22Rv1 (cell line): ENCODE measurements around the gene SLC16A12.

Experiments
- ZFX ChIP-seq: fragments of 450-650 bp; IDR thresholded peaks from 2 replicates; pipeline ENCODE4 v1.6.1; 2017; ENCODE audit warnings: antibody characterized with exemption, borderline replicate concordance
- TF ChIP-seq, protein P1 (sequence below): fragments of 450-650 bp; IDR thresholded peaks from 2 replicates; pipeline ENCODE4 v1.5.1; 2017; ENCODE audit warnings: mild to moderate bottlenecking

DNA sequence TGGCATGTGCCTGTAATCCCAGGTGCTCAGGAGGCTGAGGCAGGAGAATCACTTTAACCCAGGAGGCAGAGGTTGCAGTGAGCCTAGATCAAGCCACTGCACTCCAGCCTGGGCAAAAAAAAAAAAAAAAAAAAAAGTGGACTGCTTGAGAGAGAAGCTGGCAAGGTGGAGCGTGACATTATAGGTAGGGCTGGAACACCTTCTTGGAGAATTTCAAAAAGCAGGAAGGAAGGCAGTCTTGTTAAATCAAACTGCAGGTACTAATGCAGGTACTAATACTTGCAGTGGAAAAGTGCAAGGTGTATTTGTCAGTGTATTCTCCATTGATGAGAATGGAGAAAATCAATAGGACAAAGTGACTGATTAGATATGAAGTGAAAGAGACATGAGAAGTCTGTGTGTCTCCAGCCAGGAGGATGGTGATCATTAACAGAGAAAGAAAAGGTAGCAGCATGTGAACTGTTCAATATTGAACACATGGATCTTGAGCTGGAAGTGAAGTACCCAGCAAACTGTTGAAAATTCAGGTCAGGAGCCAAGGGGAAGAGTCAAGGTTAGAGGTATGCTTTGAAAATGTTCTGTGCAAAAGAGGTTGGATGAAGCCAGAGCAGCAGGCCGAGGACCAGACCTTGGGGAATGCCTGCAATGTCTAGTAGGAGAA, 12.6 kb upstream of the SLC16A12 start:
- no peak for TF ChIP-seq ZFX
- TF ChIP-seq, protein P1, sequence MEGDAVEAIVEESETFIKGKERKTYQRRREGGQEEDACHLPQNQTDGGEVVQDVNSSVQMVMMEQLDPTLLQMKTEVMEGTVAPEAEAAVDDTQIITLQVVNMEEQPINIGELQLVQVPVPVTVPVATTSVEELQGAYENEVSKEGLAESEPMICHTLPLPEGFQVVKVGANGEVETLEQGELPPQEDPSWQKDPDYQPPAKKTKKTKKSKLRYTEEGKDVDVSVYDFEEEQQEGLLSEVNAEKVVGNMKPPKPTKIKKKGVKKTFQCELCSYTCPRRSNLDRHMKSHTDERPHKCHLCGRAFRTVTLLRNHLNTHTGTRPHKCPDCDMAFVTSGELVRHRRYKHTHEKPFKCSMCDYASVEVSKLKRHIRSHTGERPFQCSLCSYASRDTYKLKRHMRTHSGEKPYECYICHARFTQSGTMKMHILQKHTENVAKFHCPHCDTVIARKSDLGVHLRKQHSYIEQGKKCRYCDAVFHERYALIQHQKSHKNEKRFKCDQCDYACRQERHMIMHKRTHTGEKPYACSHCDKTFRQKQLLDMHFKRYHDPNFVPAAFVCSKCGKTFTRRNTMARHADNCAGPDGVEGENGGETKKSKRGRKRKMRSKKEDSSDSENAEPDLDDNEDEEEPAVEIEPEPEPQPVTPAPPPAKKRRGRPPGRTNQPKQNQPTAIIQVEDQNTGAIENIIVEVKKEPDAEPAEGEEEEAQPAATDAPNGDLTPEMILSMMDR: no peak
